Measurements from ENCODE around the gene NSD2. TPM values are rescaled to one million over a fixed set of nuclear protein-coding genes. Genes with fewer than 3 reads are reported as not detected.

NSD2 gene
- total and polyA plus RNA-seq, 9 of the 15 experiments (the other 6 are each of a cell fraction or from before 2014, with no cell fraction given): 6.4 to 126 (median 58.8) TPM

DNA sequence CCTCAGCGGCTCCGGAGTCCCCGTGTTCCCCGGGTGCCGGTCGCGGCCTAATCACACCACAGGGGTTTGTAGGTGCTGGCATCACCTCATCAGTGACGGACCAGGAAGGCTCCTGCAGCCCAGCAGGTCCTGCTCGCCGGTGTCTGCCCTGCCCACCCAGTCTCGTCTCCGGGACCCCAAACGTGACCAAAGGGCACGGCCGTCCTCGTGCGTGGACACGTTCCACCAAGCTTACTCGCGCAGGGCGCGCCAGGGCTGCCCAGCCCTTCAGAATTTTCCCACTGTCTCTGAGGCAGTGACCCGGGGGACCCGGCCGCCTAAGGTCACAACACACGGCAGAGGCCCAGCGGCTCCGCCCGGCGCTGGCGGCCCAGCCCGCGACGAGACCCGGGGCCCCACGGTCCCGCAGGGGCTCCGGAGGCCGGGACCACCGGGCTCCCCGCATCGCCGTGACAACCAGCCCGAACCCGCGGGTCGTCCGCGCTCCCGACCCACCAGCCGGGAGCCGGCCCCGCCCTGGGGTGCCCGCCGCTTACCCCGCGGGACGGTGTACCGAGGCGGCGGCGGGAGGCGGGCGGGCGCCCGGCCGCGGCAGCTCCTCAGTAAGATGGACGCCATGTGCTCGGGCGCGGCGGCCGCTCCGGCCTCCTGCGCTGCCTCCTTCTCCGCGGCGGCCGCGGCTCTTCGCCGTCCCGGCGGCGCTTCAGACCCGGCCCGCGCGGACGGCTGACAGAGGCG, 15.7 kb upstream of the NSD2 start (continued):
- TF ChIP-seq SIN3B (IDR thresholded peaks at IDR 0.05; ENCODE audit: low read depth) (peak; percentile 64; the same call in 1 of the 2 replicates), JUN (IDR thresholded peaks at IDR 0.05; ENCODE audit: borderline replicate concordance, low read depth, low read length) (no peak), JUN (CRISPR knock-in tag; IDR thresholded peaks at IDR 0.05; ENCODE audit: borderline replicate concordance) (peak; percentile 26; the same call in 1 of the 2 replicates), CHCHD3 (CRISPR knock-in tag; IDR thresholded peaks at IDR 0.05) (no peak), ETV6 (IDR thresholded peaks at IDR 0.05; ENCODE audit: borderline replicate concordance in 1 of 2, low read depth in 2 of 2, low read length in 1 of 2) (no peak), ETV6 (CRISPR knock-in tag; IDR thresholded peaks at IDR 0.05; ENCODE audit: borderline replicate concordance) (peak; percentile 82; the same call in 1 of the 2 replicates), GATAD2B (IDR thresholded peaks at IDR 0.05; ENCODE audit: borderline replicate concordance) (peak; percentile 86; the same call in 1 of the 2 replicates), KAT2B (IDR thresholded peaks at IDR 0.05; ENCODE audit: low read depth, low read length) (no peak), FOXM1 (IDR thresholded peaks at IDR 0.05; ENCODE audit: low read depth) (no peak), FOXM1 (CRISPR knock-in tag; IDR thresholded peaks at IDR 0.05; ENCODE audit: low read depth) (0 out of 2 replicates have a peak, but pooled peaks have one; percentile 81), SIN3A (IDR thresholded peaks at IDR 0.05; ENCODE audit: borderline replicate concordance in 2 of 2, control insufficient read depth in 1 of 2, low read depth in 2 of 2, low read length in 2 of 2) (peak; percentile 66 to 93; a peak in 2 of 4 replicates), HDAC1 (IDR thresholded peaks at IDR 0.05) (peak in 1 of 2 experiments; percentile 49; a peak in 1 of 4 replicates), CREM (IDR thresholded peaks at IDR 0.05; ENCODE audit: low read depth) (peak; percentile 86), PHF21A (IDR thresholded peaks at IDR 0.05; ENCODE audit: borderline replicate concordance, low read depth) (no peak), RBM34 (IDR thresholded peaks at IDR 0.05; ENCODE audit: borderline replicate concordance, insufficient read depth, low read length) (no peak), MED1 (CRISPR knock-in tag; IDR thresholded peaks at IDR 0.05; ENCODE audit: borderline replicate concordance) (peak; percentile 24; the same call in 1 of the 2 replicates), EP400 (IDR thresholded peaks at IDR 0.05) (peak; percentile 31; the same call in 1 of the 2 replicates), RBBP5 (IDR thresholded peaks at IDR 0.05; ENCODE audit: borderline replicate concordance, insufficient read depth, low read length, poor library complexity, severe bottlenecking) (peak; percentile 81)
- TF ChIP-seq, protein P1, sequence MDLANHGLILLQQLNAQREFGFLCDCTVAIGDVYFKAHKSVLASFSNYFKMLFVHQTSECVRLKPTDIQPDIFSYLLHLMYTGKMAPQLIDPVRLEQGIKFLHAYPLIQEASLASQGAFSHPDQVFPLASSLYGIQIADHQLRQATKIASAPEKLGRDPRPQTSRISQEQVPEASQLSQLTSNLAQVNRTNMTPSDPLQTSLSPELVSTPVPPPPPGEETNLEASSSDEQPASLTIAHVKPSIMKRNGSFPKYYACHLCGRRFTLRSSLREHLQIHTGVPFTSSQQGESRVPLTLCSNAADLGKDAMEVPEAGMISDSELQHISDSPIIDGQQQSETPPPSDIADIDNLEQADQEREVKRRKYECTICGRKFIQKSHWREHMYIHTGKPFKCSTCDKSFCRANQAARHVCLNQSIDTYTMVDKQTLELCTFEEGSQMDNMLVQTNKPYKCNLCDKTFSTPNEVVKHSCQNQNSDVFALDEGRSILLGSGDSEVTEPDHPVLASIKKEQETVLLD (IDR thresholded peaks at IDR 0.05): 0 out of 2 replicates have a peak, but pooled peaks have one; percentile 20
- TF ChIP-seq, protein P2, sequence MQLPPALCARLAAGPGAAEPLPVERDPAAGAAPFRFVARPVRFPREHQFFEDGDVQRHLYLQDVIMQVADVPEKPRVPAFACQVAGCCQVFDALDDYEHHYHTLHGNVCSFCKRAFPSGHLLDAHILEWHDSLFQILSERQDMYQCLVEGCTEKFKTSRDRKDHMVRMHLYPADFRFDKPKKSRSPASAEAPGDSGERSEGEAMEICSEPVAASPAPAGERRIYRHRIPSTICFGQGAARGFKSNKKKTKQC (CRISPR knock-in tag; IDR thresholded peaks at IDR 0.05): peak; percentile 19; the same call in 1 of the 2 replicates
- TF ChIP-seq, protein P3, sequence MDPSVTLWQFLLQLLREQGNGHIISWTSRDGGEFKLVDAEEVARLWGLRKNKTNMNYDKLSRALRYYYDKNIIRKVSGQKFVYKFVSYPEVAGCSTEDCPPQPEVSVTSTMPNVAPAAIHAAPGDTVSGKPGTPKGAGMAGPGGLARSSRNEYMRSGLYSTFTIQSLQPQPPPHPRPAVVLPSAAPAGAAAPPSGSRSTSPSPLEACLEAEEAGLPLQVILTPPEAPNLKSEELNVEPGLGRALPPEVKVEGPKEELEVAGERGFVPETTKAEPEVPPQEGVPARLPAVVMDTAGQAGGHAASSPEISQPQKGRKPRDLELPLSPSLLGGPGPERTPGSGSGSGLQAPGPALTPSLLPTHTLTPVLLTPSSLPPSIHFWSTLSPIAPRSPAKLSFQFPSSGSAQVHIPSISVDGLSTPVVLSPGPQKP (CRISPR knock-in tag; IDR thresholded peaks at IDR 0.05): 0 out of 2 replicates have a peak, but pooled peaks have one; percentile 32

Data from K562 (cell line).